Gastroesophageal sphincter (tissue), 4 donors: ENCODE results near the gene RBBP8NL. TPM values are rescaled to one million over a fixed set of nuclear protein-coding genes. Genes with fewer than 3 reads are reported as not detected.

Source experiments
- ATAC-seq: fragments of 150-250 bp; one replicate; pipeline ENCODE4 v1.9.1; 2016; ENCODE audit warnings: mild to moderate bottlenecking, moderate library complexity
- H3K27ac ChIP-seq, 4 donors: fragments of 200-600 bp; sonication (generic) in 3 of 4; 1 replicate in 3 of 4; 2 replicates in 1 of 4; pipeline ENCODE4 v1.5.1; 2016 to 2019
- H3K27me3 ChIP-seq: fragments of 200-600 bp; sonication (generic); one replicate; pipeline ENCODE4 v1.5.1; 2019
- H3K36me3 ChIP-seq, 2 donors: fragments of 200-600 bp; sonication (generic); one replicate each; pipeline ENCODE4 v1.5.1; 2019; ENCODE audit warnings: control low read depth in 1 of 2
- H3K4me1 ChIP-seq, 3 donors: fragments of 200-600 bp; sonication (generic); 1 replicate in 2 of 3; 2 replicates in 1 of 3; pipeline ENCODE4 v1.5.1; 2016 to 2019; ENCODE audit warnings: control low read depth in 2 of 3
- H3K4me3 ChIP-seq, 2 donors: fragments of 200-600 bp; sonication (generic); one replicate each; pipeline ENCODE4 v1.5.1; 2019; ENCODE audit warnings: mild to moderate bottlenecking in 1 of 2, moderate library complexity in 1 of 2
- H3K9me3 ChIP-seq, 3 donors: fragments of 200-600 bp; sonication (generic); one replicate each; pipeline ENCODE4 v1.5.1; 2017 to 2019; ENCODE audit warnings: control low read depth in 2 of 3
- CTCF ChIP-seq, 4 experiments: fragments of 200-600 bp in 2 of 4; fragments of 450-650 bp in 2 of 4; sonication (generic) in 1 of 4; IDR thresholded peaks; one replicate each; pipeline ENCODE4 v1.5.1; 2017 to 2019; ENCODE audit warnings: antibody characterized with exemption in 4 of 4, mild to moderate bottlenecking in 2 of 4, moderate library complexity in 2 of 4
- EP300 ChIP-seq: sonication (generic); formaldehyde crosslinking; IDR thresholded peaks from one replicate; pipeline ENCODE4 v1.6.1; 2017; ENCODE audit warnings: antibody characterized with exemption, mild to moderate bottlenecking
- POLR2A ChIP-seq, 2 donors: fragments of 450-650 bp; IDR thresholded peaks; one replicate each; pipeline ENCODE4 v1.6.1; 2017; ENCODE audit warnings: antibody characterized with exemption in 2 of 2, mild to moderate bottlenecking in 2 of 2, moderate library complexity in 1 of 2
- POLR2AphosphoS5 ChIP-seq: sonication (generic); formaldehyde crosslinking; IDR thresholded peaks from one replicate; pipeline ENCODE4 v1.6.1; 2017; ENCODE audit warnings: antibody characterized with exemption
- whole genome bisulfite sequencing, 2 donors: methylation state at CpG; one replicate each; pipeline ENCODE4 v1.1.5; 2018; ENCODE audit warnings: low coverage in 1 of 2; 5-methylcytosine and 5-hydroxymethylcytosine counted together
- total RNA-seq, 4 donors: library from RNA; depleted of rRNA; stranded (reverse); fragments of >200 nt; gene quantifications; one replicate each; pipeline ENCODE4 v1.1.0, GENCODE V29; 2016

The RBBP8NL gene
- total RNA-seq, 4 donors from 2014 or later: 0.20 TPM; not detected in 3

- no peak for ATAC-seq
- 0 to 34% methylated on average over 2 to 4 of the region's 20 CpGs for WGBS, 2 donors
Observed at GRCh38 chr20:62362991-62363919, 64.1 kb downstream of the RBBP8NL start.

GRCh38 chr20:62362590-62362940 lies 64.8 kb downstream of the RBBP8NL start:
- H3K27ac ChIP-seq: peak overlapping the region in 3 of 4 donors; percentile 91 to 97 (median 93)

More at GRCh38 chr20:62362991-62363919, 64.1 kb downstream of the RBBP8NL start:
- peak overlapping the region; percentile 6 to 97 (median 92) for H3K27ac ChIP-seq
- no peaks in the 10 kb centered on the region for H3K9me3 ChIP-seq
- TF ChIP-seq CTCF (IDR thresholded peaks at IDR 0.05) (peak in 1 of 4 experiments; percentile 23), POLR2AphosphoS5 (no peak), POLR2A (IDR thresholded peaks at IDR 0.05) (no peak), EP300 (no peak)
- no peaks in the 10 kb centered on the region for H3K27me3 ChIP-seq
- H3K4me3 ChIP-seq: peak overlapping the region in 1 of 2 donors; percentile 93
- peaks cover 0 to 4% of the 10 kb centered on the region in 2 donors for H3K36me3 ChIP-seq
- H3K4me1 ChIP-seq: peaks cover 5 to 96% (median 67%) of the 10 kb centered on the region in 3 donors

GRCh38 chr20:62361799-62362589 lies 65.3 kb downstream of the RBBP8NL start:
- Histone ChIP-seq H3K9me3 (no peaks in the 10 kb centered on the region), H3K27ac (peak overlapping the region in 3 of 4 donors; percentile 91 to 97 (median 93)), H3K27me3 (no peaks in the 10 kb centered on the region), H3K4me3 (no peak overlapping the region), H3K36me3 (peaks cover 0 to 4% of the 10 kb centered on the region in 2 donors), H3K4me1 (peaks cover 0 to 98% (median 71%) of the 10 kb centered on the region in 3 donors)
- WGBS, 2 donors: 79% methylated on average over 8 of the region's 34 CpGs; no CpG with 5 or more reads in 1 of the 2 donors
- no peak for TF ChIP-seq EP300
- no peak for TF ChIP-seq CTCF (IDR thresholded peaks at IDR 0.05)
- no peak for TF ChIP-seq POLR2AphosphoS5
- TF ChIP-seq POLR2A (IDR thresholded peaks at IDR 0.05): no peak
- no peak for ATAC-seq

More at GRCh38 chr20:62362590-62362940, 64.8 kb downstream of the RBBP8NL start:
- WGBS, 2 donors: 58 to 80% methylated on average over 2 of the region's 13 CpGs
- ATAC-seq: no peak
- no peak overlapping the region for H3K4me3 ChIP-seq
- TF ChIP-seq POLR2AphosphoS5: no peak
- peaks cover 2 to 96% (median 67%) of the 10 kb centered on the region in 3 donors for H3K4me1 ChIP-seq
- H3K9me3 ChIP-seq: no peaks in the 10 kb centered on the region
- no peaks in the 10 kb centered on the region for H3K27me3 ChIP-seq
- H3K36me3 ChIP-seq: peaks cover 0 to 4% of the 10 kb centered on the region in 2 donors

- ATAC-seq: no peak
- H3K9me3 ChIP-seq: no peaks in the 10 kb centered on the region
- peak overlapping the region; percentile 8 to 97 (median 92) for H3K27ac ChIP-seq
- 20 to 26% methylated on average over 1 to 7 of the region's 25 CpGs for WGBS, 2 donors
- peaks cover 0 to 4% of the 10 kb centered on the region in 2 donors for H3K36me3 ChIP-seq
- TF ChIP-seq EP300 (no peak), CTCF (IDR thresholded peaks at IDR 0.05) (no peak), POLR2AphosphoS5 (no peak), POLR2A (IDR thresholded peaks at IDR 0.05) (no peak)
- H3K27me3 ChIP-seq: no peaks in the 10 kb centered on the region
- no peak overlapping the region for H3K4me3 ChIP-seq
- H3K4me1 ChIP-seq: peaks cover 4 to 98% (median 80%) of the 10 kb centered on the region in 3 donors
Observed at GRCh38 chr20:62360854-62361798, 66.2 kb downstream of the RBBP8NL start.

Other genes with a start within 250 kb of the RBBP8NL start
- 10 to 100 TPM; 23.7 to 31.3 (median 30.2) TPM for gene MTG2, start 244.5 kb downstream of the RBBP8NL start, total RNA-seq
- gene HRH3, start 207.3 kb downstream of the RBBP8NL start, total RNA-seq: not detected
- 10 to 100 TPM; 36.6 to 57.3 (median 46.7) TPM for gene OSBPL2, start 189.0 kb downstream of the RBBP8NL start, total RNA-seq
- gene ADRM1, start 124.5 kb downstream of the RBBP8NL start, total RNA-seq: 100 to 1,000 TPM; 131 to 182 (median 151) TPM
- 100 to 1,000 TPM in 3 of 4 donors, 10 to 100 TPM in 1; 58.6 to 259 (median 172) TPM for gene LAMA5, start 60.2 kb downstream of the RBBP8NL start, total RNA-seq
- gene RPS21, start 40.4 kb downstream of the RBBP8NL start, total RNA-seq: 1,000 to 10,000 TPM in 3 of 4 donors, 100 to 1,000 TPM in 1; 383 to 2,881 (median 2,372) TPM
- 1 to 10 TPM; 2.7 to 9.8 (median 3.8) TPM for gene CABLES2, start 20.3 kb downstream of the RBBP8NL start, total RNA-seq
- gene GATA5, start 48.5 kb upstream of the RBBP8NL start, total RNA-seq: 1 to 10 TPM in 2 of 4 donors, under 1 TPM in 2; 0.31 to 2.2 (median 1.1) TPM
- 10 to 100 TPM; 15.9 to 20.2 (median 19.2) TPM for gene SLCO4A1, start 215.0 kb upstream of the RBBP8NL start, total RNA-seq